Uterus (tissue), 4 donors: ENCODE results near the gene COL4A6. TPM values are rescaled to one million over a fixed set of nuclear protein-coding genes. Genes with fewer than 3 reads are reported as not detected.

Experiments
- DNase-seq, 2 donors: peaks; one replicate each; pipeline ENCODE4 v3.0.0-alpha.2; 2019 to 2020
- H3K27ac ChIP-seq, 2 donors: fragments of 200-600 bp; sonication (generic); 1 replicate in 1 of 2; 2 replicates in 1 of 2; pipeline ENCODE4 v1.5.1; 2016 to 2018
- H3K27me3 ChIP-seq, 2 donors: fragments of 200-600 bp; sonication (generic); one replicate each; pipeline ENCODE4 v1.5.1; 2018 to 2019; ENCODE audit warnings: control low read depth in 1 of 2
- H3K36me3 ChIP-seq, 2 donors: fragments of 200-600 bp; sonication (generic); one replicate each; pipeline ENCODE4 v1.5.1; 2019; ENCODE audit warnings: control low read depth in 1 of 2
- H3K4me1 ChIP-seq, 2 donors: fragments of 200-600 bp; sonication (generic); one replicate each; pipeline ENCODE4 v1.5.1; 2018 to 2019; ENCODE audit warnings: control low read depth in 1 of 2
- H3K4me3 ChIP-seq, 2 donors: fragments of 200-600 bp; sonication (generic); 1 replicate in 1 of 2; 2 replicates in 1 of 2; pipeline ENCODE4 v1.5.1; 2018 to 2019; ENCODE audit warnings: mild to moderate bottlenecking in 1 of 2
- H3K9me3 ChIP-seq, 2 donors: fragments of 200-600 bp; sonication (generic); one replicate each; pipeline ENCODE4 v1.5.1; 2019; ENCODE audit warnings: control low read depth in 1 of 2
- CTCF ChIP-seq, 4 experiments: fragments of 200-600 bp in 2 of 4; fragments of 450-650 bp in 2 of 4; sonication (generic) in 2 of 4; IDR thresholded peaks; one replicate each; pipeline ENCODE4 v1.5.1; 2016 to 2019; ENCODE audit warnings: antibody characterized with exemption in 4 of 4, mild to moderate bottlenecking in 2 of 4, moderate library complexity in 1 of 4
- POLR2A ChIP-seq, 2 donors: fragments of 450-650 bp; IDR thresholded peaks; one replicate each; pipeline ENCODE4 v1.6.1; 2016; ENCODE audit warnings: antibody characterized with exemption in 2 of 2, mild to moderate bottlenecking in 1 of 2, moderate library complexity in 1 of 2
- intact Hi-C: fragments of 100-400 bp; cut with DNase I; formaldehyde crosslinking; loops from one replicate; pipeline ENCODE4 v1.15.1; 2023; ENCODE audit warnings: low total_unique reads
- total RNA-seq, 4 donors: library from RNA; depleted of rRNA in 3 of 4; stranded (reverse); fragments of >200 nt in 3 of 4; gene quantifications; one replicate each; pipeline versions ENCODE4 v1.1.0 to v1.2.4, GENCODE V29; 2014 to 2023
- donor health status: DM: yes; HTN: yes; CAD: no.

Gene COL4A6
- total RNA-seq, 4 donors from 2014 or later = 0.88 to 113 (median 42.9) TPM

- Histone ChIP-seq H3K4me3 (no peak overlapping the region), H3K9me3 (no peaks in the 10 kb centered on the region), H3K27me3 (no peaks in the 10 kb centered on the region), H3K4me1 (no peaks in the 10 kb centered on the region), H3K27ac (no peak overlapping the region), H3K36me3 (no peaks in the 10 kb centered on the region)
- no peak for DNase-seq
- intact Hi-C loops = no loop called here
- TF ChIP-seq POLR2A (IDR thresholded peaks at IDR 0.05) = no peak
- TF ChIP-seq CTCF (IDR thresholded peaks at IDR 0.05) = no peak
Observed at GRCh38 chrX:108163333-108164082, 274.7 kb downstream of the COL4A6 start.

- H3K27ac ChIP-seq = no peak overlapping the region
- intact Hi-C loops = no loop called here
- TF ChIP-seq POLR2A (IDR thresholded peaks at IDR 0.05) = no peak
- TF ChIP-seq CTCF (IDR thresholded peaks at IDR 0.05) = no peak
- DNase-seq = no peak
- H3K9me3 ChIP-seq = no peaks in the 10 kb centered on the region
- no peaks in the 10 kb centered on the region for H3K36me3 ChIP-seq
- H3K4me1 ChIP-seq = no peaks in the 10 kb centered on the region
- H3K4me3 ChIP-seq = no peak overlapping the region
- H3K27me3 ChIP-seq = no peaks in the 10 kb centered on the region
Observed at GRCh38 chrX:108162265-108162664, 276.0 kb downstream of the COL4A6 start.

- no peak overlapping the region for H3K4me3 ChIP-seq
- intact Hi-C loops = no loop called here
- DNase-seq = no peak
- no peaks in the 10 kb centered on the region for H3K9me3 ChIP-seq
- no peak overlapping the region for H3K27ac ChIP-seq
- no peaks in the 10 kb centered on the region for H3K27me3 ChIP-seq
- TF ChIP-seq POLR2A (IDR thresholded peaks at IDR 0.05) (no peak), CTCF (IDR thresholded peaks at IDR 0.05) (no peak)
- no peaks in the 10 kb centered on the region for H3K4me1 ChIP-seq
- no peaks in the 10 kb centered on the region for H3K36me3 ChIP-seq
Observed at GRCh38 chrX:108160309-108160708, 277.9 kb downstream of the COL4A6 start.

- H3K9me3 ChIP-seq = no peaks in the 10 kb centered on the region
- no peaks in the 10 kb centered on the region for H3K27me3 ChIP-seq
- H3K27ac ChIP-seq = no peak overlapping the region
- no peaks in the 10 kb centered on the region for H3K36me3 ChIP-seq
- no peak for TF ChIP-seq POLR2A (IDR thresholded peaks at IDR 0.05)
- TF ChIP-seq CTCF (IDR thresholded peaks at IDR 0.05) = no peak
- intact Hi-C loops = no loop called here
- H3K4me3 ChIP-seq = no peak overlapping the region
- no peaks in the 10 kb centered on the region for H3K4me1 ChIP-seq
- no peak for DNase-seq
Observed at GRCh38 chrX:108159028-108159670, 279.1 kb downstream of the COL4A6 start.

- DNase-seq = no peak
- intact Hi-C loops = no loop called here
- no peak for TF ChIP-seq POLR2A (IDR thresholded peaks at IDR 0.05)
- no peak for TF ChIP-seq CTCF (IDR thresholded peaks at IDR 0.05)
- Histone ChIP-seq H3K27me3 (no peaks in the 10 kb centered on the region), H3K4me1 (no peaks in the 10 kb centered on the region), H3K4me3 (no peak overlapping the region), H3K27ac (no peak overlapping the region), H3K9me3 (no peaks in the 10 kb centered on the region), H3K36me3 (no peaks in the 10 kb centered on the region)
Observed at GRCh38 chrX:108157628-108158027, 280.6 kb downstream of the COL4A6 start.
